H1 (cell line): ENCODE results near the gene EEPD1. TPM values are rescaled to one million over a fixed set of nuclear protein-coding genes. Genes with fewer than 3 reads are reported as not detected.

Experiments used
- BRCA1 ChIP-seq: IDR thresholded peaks from 2 replicates; pipeline ENCODE4 v1.6.1; 2012; ENCODE audit warnings: low read depth, low read length, improper control_type of control experiment
- KDM1A ChIP-seq: fragments of 200-600, 300-600 bp; sonication (generic); IDR thresholded peaks from 2 replicates; pipeline ENCODE4 v1.7.1; 2016; ENCODE audit warnings: mild to moderate bottlenecking, low read length, borderline replicate concordance
- POLR2AphosphoS5 ChIP-seq: IDR thresholded peaks from 2 replicates; pipeline ENCODE4 v1.6.1; 2011; ENCODE audit warnings: low read depth, low read length
- RBBP5 ChIP-seq: IDR thresholded peaks from 2 replicates; pipeline ENCODE4 v1.7.1; 2012; ENCODE audit warnings: low read depth, mild to moderate bottlenecking, inconsistent platforms, low read length, moderate library complexity, borderline replicate concordance
- RXRA ChIP-seq: IDR thresholded peaks from 2 replicates; pipeline ENCODE4 v1.6.1; 2011; ENCODE audit warnings: low read depth, mild to moderate bottlenecking, low read length, moderate library complexity; ENCODE audit not compliant: insufficient read depth
- polyA plus RNA-seq, 7 experiments: library from polyadenylated mRNA; depleted of rRNA in 3 of 7; stranded (reverse) in 5 of 7; unstranded in 2 of 7; fragments of >200 nt in 5 of 7; fragments of 200-250 nt in 2 of 7; gene quantifications; 1 replicate in 5 of 7; 2 replicates in 1 of 7; 4 replicates in 1 of 7; pipeline versions ENCODE4 v1.2.1 to v1.2.3, GENCODE V29; 2011 to 2013; ENCODE audit warnings: missing spikeins in 2 of 7, mixed read lengths in 2 of 7
- total RNA-seq: library from RNA; stranded (reverse); fragmentation: NEBNext Ultra II Directional; extraction: Animal tissue kit (Norgen Biotek cat#: 25700); gene quantifications from 2 replicates; pipeline ENCODE4 v1.2.1, GENCODE V29; 2021

EEPD1 gene
- total and polyA plus RNA-seq, 2 of the 8 experiments (the other 6 are each of a cell fraction or from before 2014, with no cell fraction given) = 3.1 to 7.8 TPM

DNA sequence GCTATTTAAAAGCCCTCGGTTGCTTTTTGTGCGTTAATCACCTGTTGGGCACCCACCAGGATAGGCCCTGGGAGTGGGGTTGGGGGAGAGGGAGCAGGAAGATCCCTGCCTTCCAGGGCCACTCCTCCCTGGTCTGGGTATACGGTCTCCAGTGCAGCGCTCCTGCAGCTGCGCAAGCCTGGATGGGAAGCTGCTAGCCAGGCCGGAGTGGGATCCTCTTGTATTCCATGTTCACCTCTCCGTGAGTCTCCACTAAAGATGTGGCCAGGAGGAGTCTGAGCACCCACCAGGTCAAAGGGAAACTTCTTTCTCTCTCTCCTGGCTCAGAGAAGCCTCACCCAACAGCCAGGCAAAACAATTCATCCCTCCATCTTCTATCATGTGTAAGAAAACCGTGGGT lies 157.8 kb downstream of the EEPD1 start (continued):
- TF ChIP-seq RBBP5 (no peak), KDM1A (no peak), POLR2AphosphoS5 (no peak), RXRA (no peak), BRCA1 (no peak)
